GM23338 (cell line): ENCODE measurements around the gene EMCN. TPM values are rescaled to one million over a fixed set of nuclear protein-coding genes. Genes with fewer than 3 reads are reported as not detected.

Experiments used
- ATAC-seq: fragments of 200-7000 bp; cut with Tn5 transposase; 3 replicates; pipeline ENCODE4 v1.9.1; 2020
- DNase-seq: peaks from one replicate; pipeline ENCODE4 v3.0.0-alpha.2; 2015; ENCODE audit warnings: low spot score
- H2AFZ ChIP-seq: fragments of 200-600 bp; sonication (generic); 2 replicates; pipeline ENCODE4 v1.8.0; 2016; ENCODE audit warnings: antibody characterized with exemption, mild to moderate bottlenecking, moderate library complexity
- H3F3A ChIP-seq: fragments of 200-600 bp; sonication (generic); replicated peaks from 2 replicates; pipeline ENCODE4 v1.8.0; 2017; ENCODE audit warnings: antibody characterized with exemption, mixed run types, low read depth
- H3K27ac ChIP-seq: fragments of 200-600 bp; sonication (generic); 2 replicates; pipeline ENCODE4 v1.6.1; 2016; ENCODE audit warnings: low read depth
- H3K27me3 ChIP-seq: fragments of 200-600 bp; sonication (generic); 2 replicates; pipeline ENCODE4 v1.8.0; 2016; ENCODE audit warnings: mild to moderate bottlenecking, mixed run types, moderate library complexity; ENCODE audit not compliant: insufficient read depth
- H3K36me3 ChIP-seq: fragments of 200-600 bp; sonication (generic); 2 replicates; pipeline ENCODE4 v1.8.0; 2016; ENCODE audit warnings: mild to moderate bottlenecking; ENCODE audit not compliant: insufficient read depth
- H3K4me1 ChIP-seq: fragments of 200-600 bp; sonication (generic); 2 replicates; pipeline ENCODE4 v1.8.0; 2016; ENCODE audit warnings: mild to moderate bottlenecking, moderate library complexity; ENCODE audit not compliant: insufficient read depth
- H3K4me2 ChIP-seq: fragments of 200-600 bp; sonication (generic); 2 replicates; pipeline ENCODE4 v1.7.1; 2017; ENCODE audit warnings: mixed run types
- H3K4me3 ChIP-seq: fragments of 200-600 bp; sonication (generic); 2 replicates; pipeline ENCODE4 v1.6.1; 2016; ENCODE audit warnings: mixed run types
- H3K79me2 ChIP-seq: fragments of 200-600 bp; sonication (generic); replicated peaks from 2 replicates; pipeline ENCODE4 v1.8.0; 2017; ENCODE audit warnings: mild to moderate bottlenecking; ENCODE audit not compliant: insufficient read depth
- H3K9me2 ChIP-seq: fragments of 200-600 bp; sonication (generic); 2 replicates; pipeline ENCODE4 v1.8.0; 2017; ENCODE audit not compliant: insufficient read depth
- H4K20me1 ChIP-seq: fragments of 200-600 bp; sonication (generic); replicated peaks from 2 replicates; pipeline ENCODE4 v1.8.0; 2017; ENCODE audit warnings: mild to moderate bottlenecking; ENCODE audit not compliant: insufficient read depth
- H3K27ac Mint-ChIP-seq: 2 replicates; pipeline ENCODE4 v1.8.0; 2020; ENCODE audit warnings: inconsistent platforms, mild to moderate bottlenecking, moderate library complexity, mixed read lengths
- H3K27me3 Mint-ChIP-seq: 3 replicates; pipeline ENCODE4 v1.8.0; 2022; ENCODE audit warnings: low read depth, mild to moderate bottlenecking, moderate library complexity, mixed read lengths, inconsistent platforms; ENCODE audit not compliant: insufficient read depth, poor library complexity
- H3K36me3 Mint-ChIP-seq: 3 replicates; pipeline ENCODE4 v1.8.0; 2021; ENCODE audit warnings: low read depth, mild to moderate bottlenecking, inconsistent platforms, moderate library complexity, mixed read lengths
- H3K4me1 Mint-ChIP-seq: 3 replicates; pipeline ENCODE4 v1.8.0; 2020; ENCODE audit warnings: mild to moderate bottlenecking, inconsistent platforms, mixed read lengths
- H3K4me3 Mint-ChIP-seq: 3 replicates; pipeline ENCODE4 v1.8.0; 2021; ENCODE audit warnings: moderate library complexity, mild to moderate bottlenecking, inconsistent platforms, mixed read lengths
- H3K9me3 Mint-ChIP-seq: 3 replicates; pipeline ENCODE4 v1.8.0; 2020; ENCODE audit warnings: moderate library complexity, mild to moderate bottlenecking, inconsistent platforms, mixed read lengths
- CREB1 ChIP-seq: fragments of 250-450 bp; sonication (Bioruptor Pico); IDR thresholded peaks from 2 replicates; pipeline ENCODE4 v1.5.0; 2020; ENCODE audit warnings: low read depth, mild to moderate bottlenecking, moderate library complexity
- CTCF ChIP-seq, 2 experiments: fragments of 200-600 bp in 1 of 2; sonication (generic) in 1 of 2; conservative IDR thresholded peaks; 2 replicates each; pipeline versions ENCODE4 v1.5.1 to v1.6.1; 2016 to 2017; ENCODE audit warnings: antibody characterized with exemption in 2 of 2, low read depth in 2 of 2, mild to moderate bottlenecking in 2 of 2, moderate library complexity in 1 of 2
- EZH2 ChIP-seq: fragments of 200-600 bp; sonication (generic); IDR thresholded peaks from one replicate; pipeline ENCODE4 v1.8.0; 2017; ENCODE audit warnings: antibody characterized with exemption, mild to moderate bottlenecking, low read depth; ENCODE audit not compliant: unreplicated experiment
- EZH2phosphoT487 ChIP-seq: fragments of 200-600 bp; sonication (generic); IDR thresholded peaks from one replicate; pipeline ENCODE4 v1.8.1; 2018; ENCODE audit warnings: antibody characterized with exemption; ENCODE audit not compliant: unreplicated experiment
- JUNB ChIP-seq: IDR thresholded peaks from one replicate; pipeline ENCODE4 v1.6.1; 2016; ENCODE audit warnings: antibody characterized with exemption; ENCODE audit not compliant: unreplicated experiment
- REST ChIP-seq: IDR thresholded peaks from one replicate; pipeline ENCODE4 v1.6.1; 2018; ENCODE audit warnings: antibody characterized with exemption; ENCODE audit not compliant: unreplicated experiment
- STAT1 ChIP-seq: IDR thresholded peaks from one replicate; pipeline ENCODE4 v1.6.1; 2016; ENCODE audit warnings: antibody characterized with exemption; ENCODE audit not compliant: unreplicated experiment
- ZNF331 ChIP-seq: fragments of 250-450 bp; sonication (Bioruptor Pico); IDR thresholded peaks from 2 replicates; pipeline ENCODE4 v1.5.0; 2020; ENCODE audit warnings: low read depth, mild to moderate bottlenecking, moderate library complexity
- ZNF462 ChIP-seq: fragments of 250-450 bp; sonication (Bioruptor Pico); IDR thresholded peaks from 2 replicates; pipeline ENCODE4 v1.5.0; 2020; ENCODE audit warnings: mild to moderate bottlenecking, moderate library complexity
- polyA plus RNA-seq: library from polyadenylated mRNA; unstranded; fragments of >200 nt; fragmentation: Nextera tagmentation; extraction: Ambion mirVana; gene quantifications from 2 replicates; pipeline ENCODE4 v1.2.1, GENCODE V29; 2016
- total RNA-seq: library from RNA; depleted of rRNA; stranded (reverse); fragments of >200 nt; shearing (Covaris generic); gene quantifications from 2 replicates; pipeline ENCODE4 v1.2.3, GENCODE V29; 2014

The EMCN gene
- total and polyA plus RNA-seq, 2 experiments from 2014 or later, result not detected

GRCh38 chr4:100540131-100540530, 22.3 kb upstream of the EMCN start (continued):
- TF ChIP-seq REST (no peak), CREB1 (CRISPR knock-in tag) (no peak)

- H3K4me3 Mint-ChIP-seq, result no peak overlapping the region
- no peak overlapping the region for H3K27ac Mint-ChIP-seq
- no peaks in the 10 kb centered on the region for H3F3A ChIP-seq
- H3K4me1 Mint-ChIP-seq, result peaks cover under 1% of the 10 kb centered on the region; the same call in 2 of the 3 replicates
- H3K4me1 ChIP-seq, result no peaks in the 10 kb centered on the region
- H3K9me3 Mint-ChIP-seq, result no peaks in the 10 kb centered on the region
- H3K36me3 Mint-ChIP-seq, result no peaks in the 10 kb centered on the region
- H4K20me1 ChIP-seq, result no peaks in the 10 kb centered on the region
- no peaks in the 10 kb centered on the region for H3K27me3 ChIP-seq
- H3K27ac ChIP-seq, result no peak overlapping the region
- no peak overlapping the region for H3K4me3 ChIP-seq
- H2AFZ ChIP-seq, result no peak overlapping the region; the same call in 1 of the 2 replicates
- no peaks in the 10 kb centered on the region for H3K27me3 Mint-ChIP-seq
- H3K9me2 ChIP-seq, result no peaks in the 10 kb centered on the region
- H3K36me3 ChIP-seq, result no peaks in the 10 kb centered on the region
- TF ChIP-seq EZH2phosphoT487 (no peak), STAT1 (no peak), CREB1 (CRISPR knock-in tag) (no peak), ZNF462 (CRISPR knock-in tag) (no peak), ZNF331 (CRISPR knock-in tag) (no peak), JUNB (no peak), REST (no peak), EZH2 (no peak), CTCF (conservative IDR thresholded peaks at IDR 0.05; ENCODE audit: low read depth in 2 of 2) (no peak)
- DNase-seq (no peak), ATAC-seq (no peak)
- no peak overlapping the region for H3K4me2 ChIP-seq
- no peaks in the 10 kb centered on the region for H3K79me2 ChIP-seq
Measured at GRCh38 chr4:100539706-100540105, 21.9 kb upstream of the EMCN start.
